Upper lobe of left lung (tissue), 4 donors: ENCODE measurements around the gene FKRP.

Experiments used
- CTCF ChIP-seq, 6 experiments: fragments of 450-650 bp in 4 of 6; fragments of 200-600 bp in 2 of 6; sonication (generic) in 2 of 6; IDR thresholded peaks; one replicate each; pipeline ENCODE4 v1.5.1; 2016 to 2019; ENCODE audit warnings: antibody characterized with exemption in 6 of 6
- EP300 ChIP-seq, 4 donors: sonication (generic); formaldehyde crosslinking; IDR thresholded peaks; one replicate each; pipeline ENCODE4 v1.5.1; 2017; ENCODE audit warnings: antibody characterized with exemption in 4 of 4, control low read depth in 2 of 4

- TF ChIP-seq EP300 (IDR thresholded peaks at IDR 0.05) (no peak), CTCF (IDR thresholded peaks at IDR 0.05) (no peak)
These were observed at the start of gene FKRP for GRCh38 chr19:46745521-46746280.
